Neuronal stem cell (in vitro differentiated cells): ENCODE data around the gene CD63.

Experiments used
- DNase-seq: peaks from one replicate; pipeline ENCODE4 v3.0.0-alpha.2; 2013; ENCODE audit warnings: low spot score
- H2AFZ ChIP-seq: one replicate; pipeline ENCODE4 v1.6.1; 2013; ENCODE audit warnings: mild to moderate bottlenecking, low read length, inconsistent platforms
- H2AK5ac ChIP-seq: 2 replicates; pipeline ENCODE4 v1.6.1; 2013; ENCODE audit warnings: low read depth, mild to moderate bottlenecking, inconsistent platforms, low read length, moderate library complexity, mixed read lengths
- H2BK120ac ChIP-seq: 2 replicates; pipeline ENCODE4 v1.6.1; 2013; ENCODE audit warnings: low read depth, mild to moderate bottlenecking, inconsistent platforms, low read length, moderate library complexity, mixed read lengths
- H2BK12ac ChIP-seq: one replicate; pipeline ENCODE4 v1.6.1; 2013; ENCODE audit warnings: low read length, inconsistent platforms
- H2BK15ac ChIP-seq: 2 replicates; pipeline ENCODE4 v1.6.1; 2013; ENCODE audit warnings: mild to moderate bottlenecking, low read length, inconsistent platforms, mixed read lengths
- H2BK5ac ChIP-seq: one replicate; pipeline ENCODE4 v1.6.1; 2013; ENCODE audit warnings: inconsistent platforms, mild to moderate bottlenecking, low read length, moderate library complexity
- H3K14ac ChIP-seq: one replicate; pipeline ENCODE4 v1.6.1; 2013; ENCODE audit warnings: low read length, inconsistent platforms
- H3K18ac ChIP-seq: 2 replicates; pipeline ENCODE4 v1.6.1; 2013; ENCODE audit warnings: low read length, inconsistent platforms
- H3K23ac ChIP-seq: 2 replicates; pipeline ENCODE4 v1.6.1; 2013; ENCODE audit warnings: low read depth, mild to moderate bottlenecking, mixed read lengths, low read length, inconsistent platforms; ENCODE audit not compliant: poor library complexity
- H3K27ac ChIP-seq: replicated peaks from 3 replicates; pipeline ENCODE4 v1.5.1; 2013; ENCODE audit warnings: low read length, inconsistent platforms
- H3K27me3 ChIP-seq, 3 experiments: 2 replicates each; pipeline ENCODE4 v1.6.1; 2013; ENCODE audit warnings: low read length in 3 of 3, mild to moderate bottlenecking in 2 of 3, inconsistent platforms in 1 of 3, low read depth in 1 of 3, mixed read lengths in 1 of 3, moderate library complexity in 1 of 3; ENCODE audit not compliant: control insufficient read depth in 3 of 3, insufficient read depth in 3 of 3
- H3K36me3 ChIP-seq, 2 donors: replicated peaks in 1 of 2; 2 replicates each; pipeline ENCODE4 v1.6.1; 2013; ENCODE audit warnings: low read length in 2 of 2; ENCODE audit not compliant: control insufficient read depth in 2 of 2, insufficient read depth in 2 of 2
- H3K4ac ChIP-seq: 2 replicates; pipeline ENCODE4 v1.6.1; 2013; ENCODE audit warnings: inconsistent platforms, mild to moderate bottlenecking, low read length, moderate library complexity
- H3K4me1 ChIP-seq, 2 donors: 1 replicate in 1 of 2; 2 replicates in 1 of 2; pipeline ENCODE4 v1.6.1; 2013; ENCODE audit warnings: low read length in 2 of 2, low read depth in 1 of 2; ENCODE audit not compliant: control insufficient read depth in 2 of 2, insufficient read depth in 1 of 2
- H3K4me2 ChIP-seq: one replicate; pipeline ENCODE4 v1.6.1; 2013; ENCODE audit warnings: mild to moderate bottlenecking, low read length, inconsistent platforms; ENCODE audit not compliant: insufficient read depth, poor library complexity, severe bottlenecking
- H3K4me3 ChIP-seq, 2 donors: 2 replicates each; pipeline ENCODE4 v1.5.1; 2013; ENCODE audit warnings: low read length in 2 of 2, mild to moderate bottlenecking in 2 of 2, inconsistent platforms in 1 of 2, moderate library complexity in 1 of 2
- H3K79me1 ChIP-seq: one replicate; pipeline ENCODE4 v1.6.1; 2013; ENCODE audit warnings: low read depth, mild to moderate bottlenecking, inconsistent platforms, low read length, moderate library complexity
- H3K9ac ChIP-seq: one replicate; pipeline ENCODE4 v1.6.1; 2013; ENCODE audit warnings: mild to moderate bottlenecking, low read depth, low read length, inconsistent platforms; ENCODE audit not compliant: poor library complexity
- H3K9me3 ChIP-seq, 2 donors: replicated peaks in 1 of 2; 2 replicates each; pipeline versions ENCODE3 to v1.6.1; 2013; ENCODE audit warnings: low read length in 2 of 2, mild to moderate bottlenecking in 2 of 2, inconsistent platforms in 1 of 2, low read depth in 1 of 2, mixed read lengths in 1 of 2, moderate library complexity in 1 of 2; ENCODE audit not compliant: control insufficient read depth in 2 of 2, insufficient read depth in 1 of 2
- H4K8ac ChIP-seq: one replicate; pipeline ENCODE4 v1.6.1; 2013; ENCODE audit warnings: low read depth, mild to moderate bottlenecking, inconsistent platforms, low read length, moderate library complexity
- H4K91ac ChIP-seq: one replicate; pipeline ENCODE4 v1.6.1; 2013; ENCODE audit warnings: low read length, low read depth, mild to moderate bottlenecking, inconsistent platforms; ENCODE audit not compliant: poor library complexity
- WGBS, 2 donors: extraction: QIAGEN DNeasy Blood & Tissue Kit; methylation state at CpG; one replicate each; pipeline ENCODE4 v1.1.7; 2013; ENCODE audit warnings: missing lambda C conversion rate in 2 of 2, mixed read lengths in 1 of 2; ENCODE audit not compliant: insufficient read length in 2 of 2, insufficient replicate concordance in 1 of 2; ENCODE audit errors: extremely low coverage in 2 of 2; 5-methylcytosine and 5-hydroxymethylcytosine counted together

Gene CD63

DNA sequence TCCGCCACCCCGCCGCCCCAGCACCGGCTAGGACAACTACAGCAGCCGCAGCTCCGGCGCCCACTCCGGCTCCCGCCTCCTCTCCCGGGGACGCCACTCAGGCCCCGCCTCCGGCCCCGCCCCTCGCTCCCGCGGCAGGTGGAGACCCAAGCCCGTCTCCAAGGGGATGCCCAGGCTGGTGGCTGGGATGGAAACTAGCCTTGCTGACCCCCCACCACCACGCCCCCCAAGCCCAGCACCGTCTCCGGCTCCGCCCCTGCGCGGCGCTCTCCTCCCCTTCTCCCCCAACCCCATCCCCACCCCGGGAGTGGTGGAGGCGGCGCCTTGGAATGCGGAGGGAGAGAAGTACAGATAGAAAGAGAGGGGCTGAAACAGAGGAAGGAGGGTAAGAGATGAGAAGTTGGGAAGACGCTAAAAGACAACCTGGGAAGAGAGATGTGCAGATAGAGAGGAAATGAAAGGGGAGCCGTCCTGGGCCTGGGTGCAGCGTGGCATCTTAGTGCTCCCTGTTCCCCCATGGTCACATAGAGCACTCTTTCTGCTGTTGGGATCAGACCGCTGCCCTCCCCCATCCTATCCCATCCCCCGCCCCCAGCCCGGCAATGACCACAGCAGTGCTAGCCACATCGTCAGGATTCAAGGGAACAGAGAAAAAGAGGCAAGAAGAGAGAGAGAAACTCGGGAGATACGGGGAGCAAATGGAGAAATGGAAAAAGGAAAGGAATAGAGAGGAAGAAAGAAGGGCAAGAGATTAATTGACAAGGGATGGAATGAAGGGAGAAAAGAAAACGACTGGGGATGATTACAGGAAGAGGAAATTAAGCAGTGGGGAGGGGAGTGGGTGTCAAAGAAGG, 20.7 kb downstream of the CD63 start, which contains the start of gene ITGA7:
TSS of gene ITGA7 (minus strand) at position 64 of the 854 bp plus-strand sequence. CDS start 222 bp downstream, outside the sequence.
- Histone ChIP-seq H3K14ac (no peak within 1 kb of the TSS), H3K4ac (no peak within 1 kb of the TSS), H2BK120ac (peak within 1 kb of the TSS; percentile 10), H4K8ac (no peak within 1 kb of the TSS), H3K9me3 (no peaks in the 10 kb centered on the region), H3K4me1 (peaks cover 15 to 24% of the 10 kb centered on the region in 2 donors), H3K79me1 (peaks cover 2% of the 10 kb centered on the region), H3K36me3 (no peaks in the 10 kb centered on the region), H2AK5ac (no peak within 1 kb of the TSS), H3K4me2 (peak within 1 kb of the TSS; percentile 86), H2AFZ (peak within 1 kb of the TSS; percentile 92), H3K4me3 (peak within 1 kb of the TSS; percentile 76 to 92), H2BK12ac (no peak within 1 kb of the TSS), H3K18ac (peak within 1 kb of the TSS; percentile 96), H2BK15ac (no peak within 1 kb of the TSS), H3K27me3 (peaks cover 0 to 34% (median 0%) of the 10 kb centered on the region in 3 experiments), H3K27ac (peak within 1 kb of the TSS; percentile 79), H3K9ac (peak within 1 kb of the TSS; percentile 97), H2BK5ac (no peak within 1 kb of the TSS), H4K91ac (no peak within 1 kb of the TSS), H3K23ac (peak within 1 kb of the TSS; percentile 59)
- WGBS, 2 donors: no CpG with 5 or more reads among the region's 39 CpGs
- peak; percentile 92 for DNase-seq

DNA sequence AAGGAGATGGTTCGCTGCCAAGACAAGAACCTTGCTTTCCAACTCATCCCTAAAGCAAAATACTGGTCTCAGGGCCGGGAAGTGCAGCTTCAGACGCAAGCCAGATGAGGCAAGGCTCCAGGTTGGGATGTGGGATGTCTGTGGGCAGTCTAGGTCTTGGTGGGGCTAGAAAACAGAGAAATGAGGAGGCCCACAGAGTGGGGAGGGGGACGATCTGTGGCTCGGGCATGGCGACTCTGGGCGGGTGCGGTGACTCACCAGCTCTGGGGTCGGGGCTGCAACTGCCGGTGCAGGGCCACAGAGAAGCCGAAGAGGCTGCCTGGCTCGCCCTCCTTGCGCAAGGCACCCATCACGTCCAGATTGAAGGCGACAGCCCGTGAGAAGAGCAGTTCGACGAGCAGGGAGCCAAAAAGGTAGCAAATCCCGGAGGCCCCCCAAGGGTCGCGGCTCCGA, 21.6 kb downstream of the CD63 start:
- Histone ChIP-seq H2BK120ac (peak overlapping the region; percentile 10), H3K9me3 (no peaks in the 10 kb centered on the region), H3K27me3 (peaks cover 0 to 32% (median 0%) of the 10 kb centered on the region in 3 experiments), H3K4me1 (peaks cover 15 to 24% of the 10 kb centered on the region in 2 donors), H2BK12ac (no peak overlapping the region), H3K27ac (no peak overlapping the region), H3K4me2 (peak overlapping the region; percentile 74), H3K36me3 (peaks cover 0 to 4% of the 10 kb centered on the region in 2 donors), H4K8ac (no peak overlapping the region), H2BK15ac (no peak overlapping the region), H3K14ac (no peak overlapping the region), H2AFZ (peak overlapping the region; percentile 92), H3K18ac (peak overlapping the region; percentile 96), H3K9ac (peak overlapping the region; percentile 97), H3K4ac (no peak overlapping the region), H3K4me3 (peak overlapping the region; percentile 76 to 92), H3K23ac (peak overlapping the region; percentile 59), H2BK5ac (no peak overlapping the region), H4K91ac (no peak overlapping the region), H3K79me1 (peaks cover 4% of the 10 kb centered on the region), H2AK5ac (no peak overlapping the region)
- DNase-seq: no peak
- WGBS, 2 donors: no CpG with 5 or more reads among the region's 22 CpGs

- H3K27me3 ChIP-seq: peaks cover 0 to 26% (median 0%) of the 10 kb centered on the region in 3 experiments
Measured at GRCh38 chr12:55706568-55707218, 22.1 kb downstream of the CD63 start.

More at GRCh38 chr12:55706568-55707218, 22.1 kb downstream of the CD63 start:
- Histone ChIP-seq H3K36me3 (peaks cover 0 to 4% of the 10 kb centered on the region in 2 donors), H2AFZ (peak overlapping the region; percentile 92), H3K4me3 (peak overlapping the region; percentile 76 to 92), H2BK15ac (no peak overlapping the region), H2BK5ac (no peak overlapping the region), H3K4ac (no peak overlapping the region), H3K4me2 (peak overlapping the region; percentile 74), H3K14ac (no peak overlapping the region), H4K91ac (no peak overlapping the region), H3K4me1 (peaks cover 15 to 24% of the 10 kb centered on the region in 2 donors), H3K9ac (peak overlapping the region; percentile 97), H3K79me1 (peaks cover 4% of the 10 kb centered on the region), H2AK5ac (no peak overlapping the region), H3K23ac (no peak overlapping the region), H2BK120ac (no peak overlapping the region), H4K8ac (no peak overlapping the region), H3K27ac (no peak overlapping the region), H3K18ac (no peak overlapping the region), H3K9me3 (no peaks in the 10 kb centered on the region), H2BK12ac (no peak overlapping the region)
- no peak for DNase-seq
- no CpG with 5 or more reads among the region's 2 CpGs for WGBS, 2 donors
